Measurements from ENCODE around the gene ADAMTS12.

- no peak for TF ChIP-seq EZH2 (IDR thresholded peaks at IDR 0.05; ENCODE audit: insufficient read depth, poor library complexity, severe bottlenecking)
- TF ChIP-seq EZH2phosphoT487 (IDR thresholded peaks at IDR 0.05; ENCODE audit: insufficient read depth, low read depth): no peak
Observed at GRCh38 chr5:33713136-33713765, 178.5 kb downstream of the ADAMTS12 start.

Measured in GM23248 (cell line).